ENCODE results near the gene PAXX. TPM values are rescaled to one million over a fixed set of nuclear protein-coding genes. Genes with fewer than 3 reads are reported as not detected.

PAXX gene
- total RNA-seq, 6 donors from 2014 or later = 41.8 to 150 (median 52.8) TPM

DNA sequence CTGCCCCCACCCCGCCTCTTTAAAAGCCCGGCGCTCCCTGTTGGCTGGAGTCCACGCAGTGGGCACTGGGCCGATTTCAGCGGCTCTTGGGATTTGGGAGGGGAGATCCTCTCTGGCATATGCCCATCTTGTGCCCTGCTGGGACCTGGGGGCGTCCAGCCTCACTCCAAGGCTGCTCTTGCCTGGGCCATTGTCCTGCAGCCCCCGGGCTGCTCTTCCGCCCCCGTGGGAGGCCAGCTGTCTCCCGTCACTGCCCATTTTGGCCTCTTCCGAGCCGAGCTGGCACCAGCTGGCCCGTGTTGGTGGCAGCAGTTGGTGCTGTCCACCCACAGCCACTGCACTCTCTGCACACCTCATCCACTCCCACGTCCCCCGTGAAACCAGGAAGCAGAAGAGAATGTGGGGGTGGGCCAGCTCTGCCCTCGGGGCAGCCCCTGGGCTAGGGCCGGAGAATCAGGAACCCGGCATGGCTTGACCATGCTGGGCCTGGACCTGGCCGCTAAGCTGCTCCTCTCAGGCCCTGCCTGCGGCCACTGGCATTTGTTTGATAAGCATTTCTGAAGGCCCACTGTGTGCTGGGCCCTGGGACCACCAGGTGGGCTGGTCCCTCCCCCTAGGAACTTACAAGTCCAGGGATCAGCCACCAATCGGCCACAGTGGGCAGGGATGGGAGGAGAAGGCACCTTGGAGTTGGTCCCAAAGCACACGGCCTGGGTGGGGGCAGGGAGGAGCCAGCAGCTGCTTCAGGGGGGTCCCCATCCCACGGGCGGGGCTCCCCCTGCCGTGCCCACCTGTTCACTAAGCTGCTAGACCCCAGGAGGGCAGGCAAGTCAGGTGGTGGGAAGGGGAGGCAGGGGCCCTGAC, 45.0 kb upstream of the PAXX start:
- ATAC-seq (ENCODE audit: low FRiP score in 2 of 2) (no peak), DNase-seq (peak in 1 of 2 donors; percentile 77)
- Histone ChIP-seq H3K36me3 (peaks cover under 1 to 8% (median 8%) of the 10 kb centered on the region in 4 donors), H3K4me3 (no peak overlapping the region), H3K27me3 (no peaks in the 10 kb centered on the region), H3K27ac (peak overlapping the region in 3 of 4 donors; percentile 1 to 87 (median 26)), H3K9me3 (no peaks in the 10 kb centered on the region), H3K4me1 (peaks cover 38 to 67% (median 43%) of the 10 kb centered on the region in 4 donors)
- no peak for TF ChIP-seq POLR2AphosphoS5 (IDR thresholded peaks at IDR 0.05)
- no peak for TF ChIP-seq POLR2A (IDR thresholded peaks at IDR 0.05)
- TF ChIP-seq, protein P1, sequence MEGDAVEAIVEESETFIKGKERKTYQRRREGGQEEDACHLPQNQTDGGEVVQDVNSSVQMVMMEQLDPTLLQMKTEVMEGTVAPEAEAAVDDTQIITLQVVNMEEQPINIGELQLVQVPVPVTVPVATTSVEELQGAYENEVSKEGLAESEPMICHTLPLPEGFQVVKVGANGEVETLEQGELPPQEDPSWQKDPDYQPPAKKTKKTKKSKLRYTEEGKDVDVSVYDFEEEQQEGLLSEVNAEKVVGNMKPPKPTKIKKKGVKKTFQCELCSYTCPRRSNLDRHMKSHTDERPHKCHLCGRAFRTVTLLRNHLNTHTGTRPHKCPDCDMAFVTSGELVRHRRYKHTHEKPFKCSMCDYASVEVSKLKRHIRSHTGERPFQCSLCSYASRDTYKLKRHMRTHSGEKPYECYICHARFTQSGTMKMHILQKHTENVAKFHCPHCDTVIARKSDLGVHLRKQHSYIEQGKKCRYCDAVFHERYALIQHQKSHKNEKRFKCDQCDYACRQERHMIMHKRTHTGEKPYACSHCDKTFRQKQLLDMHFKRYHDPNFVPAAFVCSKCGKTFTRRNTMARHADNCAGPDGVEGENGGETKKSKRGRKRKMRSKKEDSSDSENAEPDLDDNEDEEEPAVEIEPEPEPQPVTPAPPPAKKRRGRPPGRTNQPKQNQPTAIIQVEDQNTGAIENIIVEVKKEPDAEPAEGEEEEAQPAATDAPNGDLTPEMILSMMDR (IDR thresholded peaks at IDR 0.05) = no peak
- TF ChIP-seq EP300 (IDR thresholded peaks at IDR 0.05) = no peak
- WGBS, 2 donors = 65 to 72% methylated on average over 15 to 25 of the region's 26 CpGs

DNA sequence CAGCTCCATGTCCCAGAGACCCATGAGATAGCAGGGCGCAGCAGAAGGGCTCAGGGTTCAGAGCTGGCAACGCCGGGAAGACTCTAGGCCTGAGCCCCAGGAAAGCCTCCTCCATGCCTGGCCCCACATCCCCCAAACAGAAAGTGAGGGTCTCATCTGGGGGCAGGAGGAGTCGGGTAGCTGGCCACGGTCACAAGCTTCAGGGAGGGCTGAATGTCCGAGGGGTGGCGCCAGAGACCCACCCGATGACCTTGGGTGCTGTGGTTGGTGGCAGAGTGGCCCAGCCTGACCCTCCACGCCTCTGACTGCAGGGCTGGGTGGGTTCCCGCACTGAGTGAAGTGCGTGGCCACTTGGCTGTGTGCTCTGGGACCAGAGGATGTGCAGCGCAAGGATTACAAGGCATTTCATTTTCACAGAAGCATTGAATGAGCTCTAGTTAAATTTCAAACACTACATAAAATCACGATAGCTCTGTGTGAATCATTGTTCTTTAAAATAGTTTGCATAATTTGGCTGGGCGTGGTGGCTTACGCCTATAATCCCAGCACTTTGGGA, 44.2 kb upstream of the PAXX start:
- no peaks in the 10 kb centered on the region for H3K9me3 ChIP-seq
- 29 to 54% methylated on average over 8 to 15 of the region's 15 CpGs for WGBS, 2 donors
- H3K27me3 ChIP-seq = no peaks in the 10 kb centered on the region
- peaks cover 36 to 59% (median 39%) of the 10 kb centered on the region in 4 donors for H3K4me1 ChIP-seq
- ATAC-seq (ENCODE audit: low FRiP score in 2 of 2) (no peak), DNase-seq (peak; percentile 70 to 72)
- no peak for TF ChIP-seq POLR2A (IDR thresholded peaks at IDR 0.05)
- TF ChIP-seq, protein P1 (IDR thresholded peaks at IDR 0.05) = peak in 5 of 6 experiments; percentile 50 to 77 (median 59)
- TF ChIP-seq POLR2AphosphoS5 (IDR thresholded peaks at IDR 0.05) = no peak
- TF ChIP-seq EP300 (IDR thresholded peaks at IDR 0.05) = no peak
- no peak overlapping the region for H3K4me3 ChIP-seq
- H3K36me3 ChIP-seq = peaks cover 0 to under 1% (median under 1%) of the 10 kb centered on the region in 4 donors
- H3K27ac ChIP-seq = peak overlapping the region in 3 of 4 donors; percentile 1 to 87 (median 26)

- ATAC-seq (ENCODE audit: low FRiP score in 2 of 2) (no peak), DNase-seq (peak in 1 of 2 donors; percentile 71)
- H3K9me3 ChIP-seq = no peaks in the 10 kb centered on the region
- H3K4me1 ChIP-seq = peaks cover 28 to 51% (median 32%) of the 10 kb centered on the region in 4 donors
- peak overlapping the region; percentile 79 to 93 (median 84) for H3K27ac ChIP-seq
- no peaks in the 10 kb centered on the region for H3K36me3 ChIP-seq
- H3K27me3 ChIP-seq = no peaks in the 10 kb centered on the region
- peak overlapping the region; percentile 61 to 85 (median 65) for H3K4me3 ChIP-seq
- TF ChIP-seq EP300 (IDR thresholded peaks at IDR 0.05) (no peak), POLR2A (IDR thresholded peaks at IDR 0.05) (no peak), POLR2AphosphoS5 (IDR thresholded peaks at IDR 0.05) (no peak)
- TF ChIP-seq, protein P1 (IDR thresholded peaks at IDR 0.05) = no peak
- WGBS, 2 donors = 13 to 15% methylated on average over 13 to 21 of the region's 22 CpGs
Observed at GRCh38 chr9:136949239-136949816, 42.9 kb upstream of the PAXX start.

GRCh38 chr9:136949817-136950655, 42.2 kb upstream of the PAXX start:
- H3K36me3 ChIP-seq = no peaks in the 10 kb centered on the region
- no peaks in the 10 kb centered on the region for H3K27me3 ChIP-seq
- H3K4me3 ChIP-seq = peak overlapping the region; percentile 61 to 85 (median 65)
- peaks cover 24 to 47% (median 28%) of the 10 kb centered on the region in 4 donors for H3K4me1 ChIP-seq
- DNase-seq (peak; percentile 98 to 99), ATAC-seq (ENCODE audit: low FRiP score in 2 of 2) (peak; percentile 89 to 92)
- WGBS, 2 donors = 11% methylated on average over 22 of the region's 63 CpGs; no CpG with 5 or more reads in 1 of the 2 donors
- TF ChIP-seq POLR2AphosphoS5 (IDR thresholded peaks at IDR 0.05) (peak; percentile 59 to 77), EP300 (IDR thresholded peaks at IDR 0.05) (no peak), POLR2A (IDR thresholded peaks at IDR 0.05) (peak in 3 of 4 donors; percentile 15 to 92 (median 25))
- TF ChIP-seq, protein P1 (IDR thresholded peaks at IDR 0.05) = peak in 5 of 6 experiments; percentile 4 to 72 (median 65)
- H3K27ac ChIP-seq = peak overlapping the region; percentile 79 to 93 (median 84)
- H3K9me3 ChIP-seq = no peaks in the 10 kb centered on the region
